Stimulated activated CD4-positive, alpha-beta T cell treated with anti-CD3 and anti-CD28 coated beads, Interleukin-1b, Interleukin-23, amount 100 ng/mL, for 24 hours (primary cell): ENCODE measurements around the gene CCDC122.
A peak's percentile ranks its signal among the peaks of the same experiment; 100 is the strongest.

Experiments used
- DNase-seq, 4 experiments: peaks; one replicate each; pipeline ENCODE4 v3.0.0-alpha.2; 2020; ENCODE audit warnings: low read depth in 4 of 4, low spot score in 1 of 4

Gene CCDC122

GRCh38 chr13:43804461-43805070, 75.0 kb downstream of the CCDC122 start:
- DNase-seq, result no peak

- no peak for DNase-seq
Measured at GRCh38 chr13:43802511-43802910, 77.0 kb downstream of the CCDC122 start.

- no peak for DNase-seq
Measured at GRCh38 chr13:43800828-43801227, 78.7 kb downstream of the CCDC122 start.

GRCh38 chr13:43799191-43799590, 80.3 kb downstream of the CCDC122 start:
- DNase-seq, result no peak

- no peak for DNase-seq
Measured at GRCh38 chr13:43797869-43798268, 81.7 kb downstream of the CCDC122 start.

- DNase-seq, result no peak
Measured at GRCh38 chr13:43797159-43797558, 82.4 kb downstream of the CCDC122 start.

GRCh38 chr13:43794416-43794815, 85.1 kb downstream of the CCDC122 start:
- no peak for DNase-seq

- no peak for DNase-seq
Measured at GRCh38 chr13:43792076-43792881, 87.3 kb downstream of the CCDC122 start.

- DNase-seq, result no peak
Measured at GRCh38 chr13:43787997-43788396, 91.5 kb downstream of the CCDC122 start.

GRCh38 chr13:43787518-43787891, 92.0 kb downstream of the CCDC122 start:
- no peak for DNase-seq

- peak in 2 of 4 experiments; percentile 18 to 26 for DNase-seq
Measured at GRCh38 chr13:43786766-43787517, 92.6 kb downstream of the CCDC122 start, which contains the start of gene ENOX1. Gene ENOX1, minus strand, starts transcription at chr13:43786972.

- no peak for DNase-seq
Measured at GRCh38 chr13:43786472-43786765, 93.1 kb downstream of the CCDC122 start.
